HG03045 (cell line): ENCODE results near the gene NWD2.

ENCODE experiments used
- ATAC-seq: cut with Tn5 transposase; IDR thresholded peaks from one replicate; pipeline ENCODE4 v1.9.1; 2021; ENCODE audit warnings: mild to moderate bottlenecking, moderate library complexity; ENCODE audit not compliant: unreplicated experiment

The NWD2 gene

DNA sequence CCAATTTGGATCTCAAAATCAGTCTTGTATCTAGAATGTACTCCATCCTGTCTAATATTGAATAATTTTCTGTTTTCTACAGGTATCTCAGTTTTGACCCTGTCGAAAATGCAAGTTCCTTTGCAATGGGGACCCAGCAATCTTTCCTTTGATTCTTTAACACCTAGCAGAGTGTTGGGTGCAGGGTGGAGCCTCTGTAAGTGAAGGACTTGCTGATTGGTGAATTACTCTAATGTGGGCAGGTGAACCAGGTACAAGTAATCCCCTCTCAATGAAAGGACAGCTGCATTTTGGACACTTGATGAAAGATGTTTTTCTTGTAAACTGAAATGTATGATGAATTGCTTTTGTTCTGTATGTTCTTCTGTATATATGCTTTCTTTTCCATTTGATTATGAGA, 54.9 kb downstream of the NWD2 start:
- ATAC-seq, result no peak

DNA sequence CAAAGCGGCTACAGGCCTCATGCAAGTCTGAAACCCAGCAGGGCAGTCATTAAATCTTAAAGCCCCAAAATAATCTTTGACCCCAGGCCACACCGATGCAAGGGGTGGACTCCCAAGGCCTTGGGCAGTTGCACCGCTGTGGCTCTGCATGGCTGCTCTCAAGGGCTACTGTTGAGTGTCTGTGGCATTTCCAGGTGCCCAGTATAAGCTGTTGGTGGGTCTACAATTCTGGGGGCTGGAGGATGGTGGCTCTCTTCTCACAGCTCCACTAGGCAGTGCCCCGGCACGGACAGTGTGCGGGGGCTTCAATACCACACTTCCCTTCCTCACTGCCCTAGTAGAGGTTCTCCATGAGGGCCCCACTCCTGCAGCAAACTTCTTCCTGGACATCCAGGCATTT, 60.1 kb downstream of the NWD2 start:
- no peak for ATAC-seq

DNA sequence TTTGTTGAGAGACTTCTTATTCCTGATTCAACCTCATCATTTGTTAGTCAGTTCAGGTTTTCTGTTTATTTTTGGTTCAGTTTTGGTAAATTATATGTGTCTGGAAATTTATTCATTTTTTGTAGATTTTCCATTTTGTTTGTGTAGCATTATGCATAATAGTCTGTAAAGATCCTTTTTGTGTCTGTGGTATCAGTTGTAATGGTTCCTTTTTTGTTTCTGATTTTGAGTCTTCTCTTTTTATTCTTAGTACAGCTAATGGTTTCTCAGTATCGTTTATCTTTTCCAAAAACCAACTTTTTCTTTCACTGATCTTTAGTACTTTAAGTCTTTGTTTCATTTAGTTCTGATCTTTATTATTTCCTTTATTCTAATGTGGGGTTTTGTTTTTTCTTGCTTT, 61.4 kb downstream of the NWD2 start:
- no peak for ATAC-seq

- ATAC-seq, result no peak
Observed at GRCh38 chr4:37317104-37317643, 72.6 kb downstream of the NWD2 start.

- ATAC-seq, result no peak
Observed at GRCh38 chr4:37320513-37321235, 76.1 kb downstream of the NWD2 start.

DNA sequence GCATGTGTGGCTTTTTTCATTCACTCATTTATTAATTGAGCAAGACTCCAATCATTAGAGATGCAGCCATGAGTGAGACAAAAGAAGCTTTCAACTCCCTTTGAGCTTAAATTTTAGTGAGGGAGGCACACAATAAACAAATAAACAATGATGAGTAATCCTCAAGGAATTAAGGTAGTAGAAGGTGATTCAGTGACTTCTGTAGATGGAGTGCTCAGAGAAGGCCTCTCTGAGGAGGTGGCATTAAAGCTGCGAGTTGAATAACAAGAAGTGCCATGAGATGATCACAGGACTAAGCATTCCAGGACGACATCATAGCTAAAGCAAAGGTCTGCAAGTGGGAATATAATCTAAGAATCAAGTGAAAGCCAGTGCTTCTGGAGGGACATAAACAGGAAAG, 77.6 kb downstream of the NWD2 start:
- ATAC-seq, result no peak

DNA sequence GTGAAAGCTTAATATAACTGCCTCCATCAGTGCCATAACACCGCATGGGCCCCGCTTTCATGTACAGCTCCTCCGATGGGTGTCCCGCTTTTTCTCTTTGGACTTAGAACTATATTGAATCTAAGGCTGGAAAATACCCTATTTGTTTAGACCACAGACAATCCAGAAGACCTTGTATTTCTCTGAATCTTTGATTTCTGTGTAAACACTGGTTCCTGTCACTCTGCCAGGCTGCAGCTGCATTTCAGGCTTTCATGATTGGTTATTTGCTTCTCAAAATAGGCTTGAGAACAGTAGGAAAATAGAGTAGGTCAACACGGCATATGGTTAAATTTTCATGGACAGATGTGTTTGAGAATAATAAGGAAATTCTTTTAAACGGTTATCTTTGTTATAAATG, 80.0 kb downstream of the NWD2 start:
- ATAC-seq, result no peak

DNA sequence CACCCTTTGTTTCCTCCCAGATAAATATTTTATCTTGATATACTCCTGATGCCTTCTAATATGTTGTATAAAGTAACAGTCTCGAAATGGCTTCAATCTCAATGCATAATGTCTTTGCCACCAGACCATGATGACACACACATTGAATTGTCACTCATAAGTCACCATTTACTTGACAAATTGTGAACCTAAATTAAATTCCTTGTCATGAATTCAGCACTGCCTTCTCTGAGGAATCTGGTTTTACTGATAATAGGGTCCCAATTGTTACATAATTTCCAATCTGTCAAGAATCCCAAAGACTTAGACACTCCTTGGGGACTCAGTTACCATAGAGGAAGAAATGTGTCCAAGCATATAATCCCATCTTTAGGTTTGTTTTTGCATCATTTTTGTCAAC, 82.3 kb downstream of the NWD2 start:
- no peak for ATAC-seq

- no peak for ATAC-seq
Observed at GRCh38 chr4:37338972-37339371, 94.4 kb downstream of the NWD2 start.

DNA sequence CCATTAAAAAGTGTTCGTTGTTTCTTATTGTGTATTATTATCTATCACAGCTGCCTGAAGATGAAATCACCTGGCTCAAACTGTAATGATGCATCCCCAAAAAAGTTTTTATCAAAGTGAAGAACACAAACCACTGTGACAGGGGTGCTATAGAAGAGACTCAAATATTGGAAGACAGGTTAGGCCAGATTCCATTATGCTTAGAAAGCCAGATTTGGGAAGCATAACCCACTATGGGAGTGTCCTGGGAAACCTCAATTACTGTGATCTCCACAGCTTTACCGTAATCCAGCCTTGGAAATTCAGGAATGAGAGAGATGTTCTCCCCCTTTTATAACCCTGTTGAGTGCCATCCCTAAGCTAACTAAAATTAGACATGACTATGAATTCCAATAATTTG, 114.2 kb downstream of the NWD2 start:
- ATAC-seq, result no peak

DNA sequence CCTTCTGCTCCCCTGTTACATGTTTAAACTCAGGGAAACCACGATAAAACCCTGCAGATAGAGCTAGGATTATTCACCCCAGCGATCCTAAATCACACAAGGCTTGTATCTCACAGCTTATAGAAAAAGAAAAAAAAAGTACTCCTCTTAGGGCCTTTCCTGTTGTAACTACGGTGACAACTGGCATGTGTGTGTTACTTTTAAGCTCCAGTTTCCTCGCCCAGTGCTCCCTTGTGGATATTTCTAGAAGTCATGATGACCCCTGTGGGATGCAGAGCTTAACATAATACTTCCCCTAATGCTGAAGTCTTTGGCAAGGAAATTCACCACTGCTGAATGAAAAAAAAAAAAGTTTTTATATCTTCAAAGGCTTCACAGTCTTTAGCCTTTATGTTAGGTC, 114.7 kb downstream of the NWD2 start:
- no peak for ATAC-seq

- ATAC-seq, result no peak
Observed at GRCh38 chr4:37365888-37366287, 121.3 kb downstream of the NWD2 start.

DNA sequence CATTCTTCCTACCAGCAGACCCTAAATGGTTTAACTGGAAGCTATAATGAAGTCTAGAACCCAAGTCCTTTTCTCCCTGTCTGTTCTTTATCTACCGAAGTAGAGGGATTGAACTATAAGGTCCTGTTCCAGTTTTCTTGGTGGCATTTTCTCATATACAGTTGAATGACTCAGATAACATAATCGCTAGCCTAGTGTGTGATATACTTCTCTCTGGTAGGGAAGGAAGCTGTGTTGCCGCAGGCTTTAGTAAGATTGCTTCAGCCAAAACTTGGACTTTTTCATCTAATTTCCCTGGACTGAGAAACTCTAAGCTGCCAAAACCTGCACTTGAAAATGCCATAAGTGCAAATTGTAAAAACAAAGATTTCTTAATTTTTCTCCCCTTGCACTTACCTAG, 123.4 kb downstream of the NWD2 start:
- no peak for ATAC-seq

GRCh38 chr4:37370052-37370451, 125.5 kb downstream of the NWD2 start:
- no peak for ATAC-seq

GRCh38 chr4:37381040-37381668, 136.6 kb downstream of the NWD2 start:
- ATAC-seq, result no peak

DNA sequence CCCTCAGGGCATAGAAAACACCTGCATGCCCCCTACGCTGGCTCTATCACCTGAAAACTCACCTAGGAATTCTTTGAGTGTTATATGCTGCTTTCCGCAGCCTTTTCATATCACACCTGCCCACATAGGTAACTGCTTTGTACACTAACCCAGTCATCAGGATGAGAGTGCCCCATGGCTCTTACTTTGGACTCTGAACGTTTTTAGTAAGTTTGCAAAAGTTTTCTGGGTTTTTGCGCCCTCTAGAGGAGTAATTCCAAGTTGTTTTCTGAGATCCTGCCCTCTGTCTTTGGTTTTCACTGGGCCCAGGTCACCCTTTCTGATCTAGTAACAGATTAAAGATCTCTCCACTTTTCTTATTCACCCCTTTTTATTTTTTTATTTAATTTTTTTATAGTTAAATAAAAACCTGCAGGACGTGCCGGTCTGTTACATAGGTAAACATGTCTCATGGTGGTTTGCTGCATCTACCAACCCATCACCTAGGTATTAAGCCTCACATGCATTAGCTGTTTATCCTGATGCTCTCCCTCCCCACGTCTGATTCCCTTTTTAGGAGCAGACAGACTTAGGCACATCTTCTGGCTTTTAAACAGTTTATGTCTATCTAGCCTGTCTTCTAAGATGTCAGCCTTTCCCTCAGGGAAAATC, 139.2 kb downstream of the NWD2 start:
- ATAC-seq, result no peak

- ATAC-seq, result no peak
Observed at GRCh38 chr4:37385424-37385823, 140.9 kb downstream of the NWD2 start.

DNA sequence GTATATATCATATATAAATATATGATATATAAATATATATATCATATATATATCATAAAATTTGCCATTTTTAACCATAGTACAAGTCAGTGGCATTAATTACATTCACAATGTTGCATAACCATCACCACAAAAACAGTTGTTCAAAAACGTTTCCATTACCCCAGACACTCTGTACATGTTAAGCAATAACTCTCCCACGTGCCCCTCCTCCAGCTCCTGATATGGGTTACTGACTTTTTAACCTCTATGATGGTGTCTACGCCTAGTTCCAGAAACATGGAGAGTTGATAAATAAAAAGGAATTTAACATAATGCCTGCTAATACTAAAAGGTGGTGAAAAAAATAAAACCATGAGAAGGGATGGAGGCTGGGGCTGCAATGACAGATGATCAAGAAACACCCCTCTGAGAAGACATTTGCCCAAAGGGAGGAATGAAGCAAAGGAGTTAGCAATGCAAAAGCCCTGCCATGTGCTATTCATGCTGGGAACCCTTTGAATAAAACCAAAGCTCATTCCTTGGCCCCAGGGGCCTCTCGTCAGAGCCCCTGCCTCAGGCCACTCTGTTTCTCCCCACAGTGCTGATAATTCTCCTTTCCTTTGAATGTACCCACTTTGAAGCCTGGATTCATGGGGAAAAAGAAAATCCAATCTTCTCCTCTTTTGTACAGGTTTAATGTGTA, 144.3 kb downstream of the NWD2 start:
- no peak for ATAC-seq

DNA sequence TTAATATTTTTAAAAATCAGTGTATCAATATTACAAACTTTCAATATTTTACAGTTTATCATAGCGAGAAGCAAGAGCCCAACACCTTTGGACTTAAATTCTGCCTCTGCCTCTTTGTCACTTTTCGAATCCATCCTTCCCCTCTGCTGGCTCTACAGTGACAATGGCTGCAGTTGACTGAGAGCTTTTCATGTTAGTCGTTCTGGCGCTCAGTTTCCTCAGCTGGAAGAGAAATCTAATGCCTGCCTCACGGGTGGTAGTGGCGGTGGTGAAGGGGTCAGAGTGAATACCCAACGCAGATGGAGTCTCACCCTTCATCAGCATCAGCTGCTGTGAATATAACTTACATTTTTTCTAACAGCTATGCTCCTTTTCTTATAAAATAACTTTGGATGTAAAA, 144.8 kb downstream of the NWD2 start:
- ATAC-seq, result no peak

DNA sequence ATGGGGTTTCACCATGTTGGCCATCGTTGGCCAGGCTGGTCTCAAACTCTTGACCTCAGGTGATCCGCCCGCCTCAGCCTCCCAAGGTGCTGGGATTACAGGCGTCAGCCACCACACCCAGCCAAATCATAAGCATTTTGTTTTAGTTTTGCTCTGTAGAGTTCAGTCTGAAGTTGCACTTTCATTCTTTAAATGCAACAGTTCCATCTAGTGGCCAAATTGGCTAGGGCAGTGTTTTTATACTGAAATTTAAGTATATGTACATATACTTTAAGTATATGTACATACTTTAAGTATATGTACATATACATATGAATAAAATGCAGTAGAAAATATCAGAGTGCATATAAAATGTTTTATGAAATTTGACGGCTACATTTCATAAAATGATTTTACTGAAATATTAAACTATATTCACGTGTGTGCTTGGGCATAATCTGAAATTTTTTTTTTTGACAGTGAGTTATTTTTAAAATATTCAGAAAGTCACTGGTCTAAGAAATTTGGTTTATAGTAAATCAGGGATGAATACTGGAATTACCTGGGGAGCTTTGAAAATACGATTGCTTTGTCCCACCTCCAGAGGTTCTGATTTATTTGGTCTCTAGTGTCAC, 145.5 kb downstream of the NWD2 start:
- peak; percentile 67 for ATAC-seq
